ENCODE data around the gene PARD6G. TPM values are rescaled to one million over a fixed set of nuclear protein-coding genes. Genes with fewer than 3 reads are reported as not detected.
"Not testable (repeated sequence)": the region's sequence is repeated elsewhere in the genome, so short reads cannot be mapped to it uniquely, and the experiment has no call there.

The PARD6G gene
- total RNA-seq, result 9.3 and 9.4 TPM in 2 replicates

DNA sequence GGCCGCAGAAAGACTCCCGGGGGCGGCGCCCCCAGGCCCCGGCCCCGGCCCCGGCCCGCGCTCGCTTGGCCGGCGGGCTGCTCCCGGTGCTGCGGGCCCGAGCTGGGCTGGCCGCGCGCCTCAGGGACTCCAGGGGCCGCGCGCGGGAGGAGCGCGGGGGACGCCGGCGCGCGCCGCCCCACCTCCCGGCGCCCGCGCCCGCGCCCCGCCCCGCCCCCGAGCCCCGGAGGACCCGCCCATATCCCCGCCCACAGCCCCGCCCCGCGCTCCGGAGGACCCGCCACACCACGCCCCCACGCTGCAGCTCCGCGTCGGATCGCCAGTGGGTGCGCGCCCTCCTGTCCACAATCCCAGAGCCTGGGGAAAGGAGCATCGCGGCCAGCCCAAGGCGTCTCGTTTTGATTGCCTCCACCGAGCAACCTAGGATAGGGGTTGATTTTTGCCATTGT, at the start of gene PARD6G:
TSS of gene PARD6G (minus strand) at position 122 of the 449 bp plus-strand sequence. CDS start 166 bp downstream, outside the sequence.
- Histone ChIP-seq H3K4me3 (ENCODE audit: low read depth, low read length) (peak within 1 kb of the TSS; percentile 73), H3K27me3 (ENCODE audit: control insufficient read depth, insufficient read depth, low read length) (peaks cover 8% of the 10 kb centered on the region), H3K36me3 (ENCODE audit: control insufficient read depth, insufficient read depth, low read length) (no peaks in the 10 kb centered on the region)
- TF ChIP-seq CTCF (IDR thresholded peaks at IDR 0.05; ENCODE audit: insufficient read depth, low read length, poor library complexity, severe bottlenecking), result peak; percentile 24
- no peak for DNase-seq (ENCODE audit: low read depth)

GRCh38 chr18:80262241-80263033, 15.1 kb upstream of the PARD6G start:
- not testable (repeated sequence) for H3K4me3 ChIP-seq (ENCODE audit: low read depth, low read length); H3K27me3 ChIP-seq (ENCODE audit: control insufficient read depth, insufficient read depth, low read length); H3K36me3 ChIP-seq (ENCODE audit: control insufficient read depth, insufficient read depth, low read length); DNase-seq (ENCODE audit: low read depth)
- TF ChIP-seq CTCF (IDR thresholded peaks at IDR 0.05; ENCODE audit: insufficient read depth, low read length, poor library complexity, severe bottlenecking), result peak; percentile 58

- no peak overlapping the region for H3K4me3 ChIP-seq (ENCODE audit: low read depth, low read length)
- no peaks in the 10 kb centered on the region for H3K27me3 ChIP-seq (ENCODE audit: control insufficient read depth, insufficient read depth, low read length)
- H3K36me3 ChIP-seq (ENCODE audit: control insufficient read depth, insufficient read depth, low read length), result no peaks in the 10 kb centered on the region
- TF ChIP-seq CTCF (IDR thresholded peaks at IDR 0.05; ENCODE audit: insufficient read depth, low read length, poor library complexity, severe bottlenecking), result no peak
- DNase-seq (ENCODE audit: low read depth), result no peak
Measured at GRCh38 chr18:80259610-80260009, 12.3 kb upstream of the PARD6G start.

DNA sequence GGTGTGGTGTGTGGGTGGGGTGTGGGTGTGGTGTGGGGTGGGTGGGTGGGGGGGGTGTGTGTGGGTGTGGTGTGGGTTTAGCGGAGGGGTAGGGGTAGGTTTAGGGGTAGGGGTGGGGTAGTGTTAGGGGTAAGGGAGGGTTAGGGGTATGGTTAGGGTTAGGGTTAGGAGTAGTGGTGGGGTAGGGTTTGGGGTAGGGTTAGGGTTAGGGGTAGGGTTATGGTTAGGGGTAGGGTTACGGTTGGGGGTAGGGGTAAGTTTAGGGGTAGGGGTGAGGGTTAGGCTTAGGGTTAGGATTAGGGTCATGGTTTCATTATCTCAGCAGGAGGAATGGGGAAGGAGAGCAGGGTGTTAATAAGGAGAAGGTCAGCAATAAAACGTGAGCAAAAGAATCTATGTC, 11.3 kb upstream of the PARD6G start:
- Histone ChIP-seq H3K27me3 (ENCODE audit: control insufficient read depth, insufficient read depth, low read length) (no peaks in the 10 kb centered on the region), H3K36me3 (ENCODE audit: control insufficient read depth, insufficient read depth, low read length) (no peaks in the 10 kb centered on the region), H3K4me3 (ENCODE audit: low read depth, low read length) (no peak overlapping the region)
- no peak for TF ChIP-seq CTCF (IDR thresholded peaks at IDR 0.05; ENCODE audit: insufficient read depth, low read length, poor library complexity, severe bottlenecking)
- no peak for DNase-seq (ENCODE audit: low read depth)

GRCh38 chr18:80257579-80258543, 10.5 kb upstream of the PARD6G start:
- not testable (repeated sequence) for H3K27me3 ChIP-seq (ENCODE audit: control insufficient read depth, insufficient read depth, low read length); DNase-seq (ENCODE audit: low read depth)

More at GRCh38 chr18:80257579-80258543, 10.5 kb upstream of the PARD6G start:
- not testable (repeated sequence) for H3K36me3 ChIP-seq (ENCODE audit: control insufficient read depth, insufficient read depth, low read length); H3K4me3 ChIP-seq (ENCODE audit: low read depth, low read length)
- peak; percentile 78 for TF ChIP-seq CTCF (IDR thresholded peaks at IDR 0.05; ENCODE audit: insufficient read depth, low read length, poor library complexity, severe bottlenecking)

Data from kidney epithelial cell (primary cell).